Activated CD8-positive, alpha-beta memory T cell treated with anti-CD3 and anti-CD28 coated beads for 36 hours (primary cell): ENCODE data around the gene OR1M1. TPM values are rescaled to one million over a fixed set of nuclear protein-coding genes. Genes with fewer than 3 reads are reported as not detected.
"Not testable (repeated sequence)": the region's sequence is repeated elsewhere in the genome, so short reads cannot be mapped to it uniquely, and the experiment has no call there.

ENCODE experiments used
- CTCF ChIA-PET: fragments of 350-600 bp; sonication (Branson Sonifier 250); formaldehyde crosslinking; loops from one replicate; lab custom pipeline; 2021; ENCODE audit warnings: antibody characterized with exemption; lab: Charles Lee
- POLR2A ChIA-PET: fragments of 350-600 bp; sonication (Branson Sonifier 250); formaldehyde crosslinking; loops from one replicate; lab custom pipeline; 2021; ENCODE audit warnings: antibody characterized with exemption; lab: Charles Lee
- total RNA-seq, 2 experiments: library from RNA; stranded (reverse); gene quantifications; one replicate each; pipeline ENCODE4 v1.2.3, GENCODE V29; 2021

Gene OR1M1
- total RNA-seq = not detected

GRCh38 chr19:9086761-9087160 is at the start of gene OR1M1:
OR1M1 (plus strand) TSS chr19:9087061; CDS start chr19:9093245, 6,184 bp downstream.
- ChIA-PET POLR2A (no interaction called here), CTCF (interaction anchor here (0.6 kb wide), 1 partner anchor 619 kb away, joined by 4 read pairs; no protein-coding TSS in a partner anchor)

- ChIA-PET CTCF (no interaction called here), POLR2A (no interaction called here)
Measured at GRCh38 chr19:9037400-9038062, 49.3 kb upstream of the OR1M1 start.

- ChIA-PET POLR2A (no interaction called here), CTCF (no interaction called here)
Measured at GRCh38 chr19:9039728-9040127, 47.1 kb upstream of the OR1M1 start.

GRCh38 chr19:9040131-9040530 is 46.7 kb upstream of the OR1M1 start:
- ChIA-PET CTCF (no interaction called here), POLR2A (no interaction called here)

- ChIA-PET POLR2A (no interaction called here), CTCF (no interaction called here)
Measured at GRCh38 chr19:9041023-9041422, 45.8 kb upstream of the OR1M1 start.

- CTCF ChIA-PET = no interaction called here
Measured at GRCh38 chr19:9043524-9043923, 43.3 kb upstream of the OR1M1 start.

GRCh38 chr19:9044449-9044848 is 42.4 kb upstream of the OR1M1 start:
- ChIA-PET CTCF (no interaction called here), POLR2A (no interaction called here)

More at GRCh38 chr19:9043524-9043923, 43.3 kb upstream of the OR1M1 start:
- POLR2A ChIA-PET = no interaction called here

- CTCF ChIA-PET = no interaction called here
- POLR2A ChIA-PET = no interaction called here
Measured at GRCh38 chr19:9046694-9047093, 40.2 kb upstream of the OR1M1 start.

GRCh38 chr19:9052894-9053293 is 34.0 kb upstream of the OR1M1 start:
- ChIA-PET POLR2A (no interaction called here), CTCF (no interaction called here)

- CTCF ChIA-PET, POLR2A ChIA-PET: not testable (repeated sequence)
Measured at GRCh38 chr19:9053674-9054073, 33.2 kb upstream of the OR1M1 start.

GRCh38 chr19:9054207-9054606 is 32.7 kb upstream of the OR1M1 start:
- POLR2A ChIA-PET = no interaction called here
- CTCF ChIA-PET = no interaction called here

GRCh38 chr19:9054765-9055164 is 32.1 kb upstream of the OR1M1 start:
- ChIA-PET CTCF (no interaction called here), POLR2A (no interaction called here)

- CTCF ChIA-PET, POLR2A ChIA-PET: not testable (repeated sequence)
Measured at GRCh38 chr19:9056131-9056530, 30.7 kb upstream of the OR1M1 start.

- ChIA-PET CTCF (no interaction called here), POLR2A (interaction anchor here (0.7 kb wide), 1 partner anchor 111 kb away, joined by 3 read pairs; no protein-coding TSS in a partner anchor)
Measured at GRCh38 chr19:9057505-9058258, 29.2 kb upstream of the OR1M1 start.

- POLR2A ChIA-PET = interaction anchor here (0.6 kb wide), 2 partner anchors 47 to 370 kb away, joined by 3 read pairs; no protein-coding TSS in a partner anchor
- CTCF ChIA-PET = no interaction called here
Measured at GRCh38 chr19:9058905-9059667, 27.8 kb upstream of the OR1M1 start.

- POLR2A ChIA-PET = no interaction called here
- CTCF ChIA-PET = no interaction called here
Measured at GRCh38 chr19:9060564-9061340, 26.1 kb upstream of the OR1M1 start.

GRCh38 chr19:9061879-9062278 is 25.0 kb upstream of the OR1M1 start:
- POLR2A ChIA-PET = no interaction called here
- CTCF ChIA-PET = interaction anchor here (0.6 kb wide), 1 partner anchor 364 kb away, joined by 3 read pairs; no protein-coding TSS in a partner anchor

- POLR2A ChIA-PET = no interaction called here
Measured at GRCh38 chr19:9065457-9066014, 21.3 kb upstream of the OR1M1 start.

GRCh38 chr19:9070066-9070465 is 16.8 kb upstream of the OR1M1 start:
- ChIA-PET POLR2A (no interaction called here), CTCF (interaction anchor here (0.7 kb wide), 1 partner anchor 646 kb away, joined by 3 read pairs; no protein-coding TSS in a partner anchor)

More at GRCh38 chr19:9065457-9066014, 21.3 kb upstream of the OR1M1 start:
- CTCF ChIA-PET = no interaction called here
